Parathyroid adenoma (tissue), 2 donors: ENCODE measurements around the gene APPBP2.
"Not testable (repeated sequence)": the region's sequence is repeated elsewhere in the genome, so short reads cannot be mapped to it uniquely, and the experiment has no call there.

ENCODE experiments used
- H2AFZ ChIP-seq: fragments of 300-600 bp; sonication (generic); one replicate; pipeline ENCODE4 v1.7.0; 2017; ENCODE audit warnings: antibody characterized with exemption, mild to moderate bottlenecking
- H3K27ac ChIP-seq: fragments of 300-600 bp; sonication (generic); one replicate; pipeline ENCODE4 v1.7.0; 2017
- H3K27me3 ChIP-seq: fragments of 300-600 bp; sonication (generic); one replicate; pipeline ENCODE4 v1.7.0; 2017; ENCODE audit warnings: low read length; ENCODE audit not compliant: control insufficient read depth, insufficient read depth
- H3K36me3 ChIP-seq: fragments of 300-600 bp; sonication (generic); one replicate; pipeline ENCODE4 v1.7.0; 2017; ENCODE audit warnings: low read length; ENCODE audit not compliant: control insufficient read depth, insufficient read depth
- H3K4me1 ChIP-seq: fragments of 300-600 bp; sonication (generic); one replicate; pipeline ENCODE4 v1.7.0; 2017; ENCODE audit warnings: control low read depth
- H3K4me2 ChIP-seq: fragments of 300-600 bp; sonication (generic); one replicate; pipeline ENCODE4 v1.7.0; 2017; ENCODE audit warnings: low read length
- H3K4me3 ChIP-seq: fragments of 300-600 bp; sonication (generic); one replicate; pipeline ENCODE4 v1.7.0; 2017; ENCODE audit warnings: low read depth, low read length
- H3K79me2 ChIP-seq: fragments of 300-600 bp; sonication (generic); one replicate; pipeline ENCODE4 v1.7.0; 2017; ENCODE audit warnings: control low read depth
- H3K9ac ChIP-seq: fragments of 300-600 bp; sonication (generic); one replicate; pipeline ENCODE4 v1.7.0; 2017; ENCODE audit warnings: mild to moderate bottlenecking
- H3K9me3 ChIP-seq: fragments of 300-600 bp; sonication (generic); one replicate; pipeline ENCODE4 v1.7.0; 2017; ENCODE audit warnings: low read length; ENCODE audit not compliant: control insufficient read depth
- CTCF ChIP-seq: fragments of 300-600 bp; sonication (generic); IDR thresholded peaks from one replicate; pipeline ENCODE4 v1.7.0; 2017; ENCODE audit warnings: antibody characterized with exemption, mild to moderate bottlenecking
- donor health status: primary hyperparathyroidism.

APPBP2 gene

GRCh38 chr17:60555786-60556185, 29.7 kb upstream of the APPBP2 start:
- H3K36me3 ChIP-seq, result no peaks in the 10 kb centered on the region
- H3K27me3 ChIP-seq, result no peaks in the 10 kb centered on the region
- H3K9ac ChIP-seq, result no peak overlapping the region
- H3K4me3 ChIP-seq, result no peak overlapping the region
- no peaks in the 10 kb centered on the region for H3K79me2 ChIP-seq
- H3K9me3 ChIP-seq, result no peaks in the 10 kb centered on the region
- H3K4me1 ChIP-seq, result no peaks in the 10 kb centered on the region
- no peak overlapping the region for H3K27ac ChIP-seq
- H2AFZ ChIP-seq, result no peak overlapping the region
- TF ChIP-seq CTCF, result no peak
- H3K4me2 ChIP-seq, result no peak overlapping the region

- no peaks in the 10 kb centered on the region for H3K4me1 ChIP-seq
- H3K9ac ChIP-seq, result no peak overlapping the region
- no peak overlapping the region for H3K27ac ChIP-seq
These were observed 28.3 kb upstream of the APPBP2 start for GRCh38 chr17:60554377-60554788.

GRCh38 chr17:60552255-60552654, 26.2 kb upstream of the APPBP2 start:
- not testable (repeated sequence) for H3K36me3 ChIP-seq, H3K9ac ChIP-seq, H3K4me3 ChIP-seq, H2AFZ ChIP-seq, H3K27me3 ChIP-seq, H3K27ac ChIP-seq, H3K9me3 ChIP-seq, H3K4me2 ChIP-seq, H3K4me1 ChIP-seq, H3K79me2 ChIP-seq

More at GRCh38 chr17:60554377-60554788, 28.3 kb upstream of the APPBP2 start:
- Histone ChIP-seq H2AFZ (no peak overlapping the region), H3K4me3 (no peak overlapping the region), H3K36me3 (no peaks in the 10 kb centered on the region), H3K79me2 (no peaks in the 10 kb centered on the region), H3K4me2 (no peak overlapping the region), H3K27me3 (no peaks in the 10 kb centered on the region), H3K9me3 (no peaks in the 10 kb centered on the region)
- no peak for TF ChIP-seq CTCF

GRCh38 chr17:60548990-60549389, 22.9 kb upstream of the APPBP2 start:
- Histone ChIP-seq H2AFZ (no peak overlapping the region), H3K4me3 (no peak overlapping the region), H3K36me3 (no peaks in the 10 kb centered on the region), H3K79me2 (no peaks in the 10 kb centered on the region), H3K4me2 (no peak overlapping the region), H3K27me3 (no peaks in the 10 kb centered on the region), H3K4me1 (no peaks in the 10 kb centered on the region), H3K27ac (no peak overlapping the region), H3K9me3 (no peaks in the 10 kb centered on the region), H3K9ac (no peak overlapping the region)
- no peak for TF ChIP-seq CTCF

GRCh38 chr17:60545465-60546191, 19.6 kb upstream of the APPBP2 start:
- Histone ChIP-seq H2AFZ (no peak overlapping the region), H3K79me2 (no peaks in the 10 kb centered on the region), H3K9ac (no peak overlapping the region), H3K27ac (no peak overlapping the region), H3K4me2 (no peak overlapping the region), H3K9me3 (no peaks in the 10 kb centered on the region), H3K4me3 (no peak overlapping the region), H3K4me1 (no peaks in the 10 kb centered on the region), H3K27me3 (no peaks in the 10 kb centered on the region), H3K36me3 (no peaks in the 10 kb centered on the region)
- no peak for TF ChIP-seq CTCF
